ENCODE data around the gene VWA1.
"Not testable (repeated sequence)": the region's sequence is repeated elsewhere in the genome, so short reads cannot be mapped to it uniquely, and the experiment has no call there.

Gene VWA1

GRCh38 chr1:1485755-1486317 is 50.3 kb downstream of the VWA1 start:
- not testable (repeated sequence) for H3K9ac ChIP-seq (ENCODE audit: low read length); H3K4me1 ChIP-seq (ENCODE audit: control insufficient read depth, insufficient read depth, low read length); H3K9me3 ChIP-seq (ENCODE audit: control insufficient read depth, low read length); H3K27me3 ChIP-seq (replicated peaks; ENCODE audit: control insufficient read depth, insufficient read depth, low read length); DNase-seq (ENCODE audit: low read depth); H3K4me3 ChIP-seq (ENCODE audit: low read length)
- H3K36me3 ChIP-seq (ENCODE audit: control insufficient read depth, insufficient read depth, low read length, severe bottlenecking): peaks cover 57% of the 10 kb centered on the region

- no peaks in the 10 kb centered on the region for H3K4me1 ChIP-seq (ENCODE audit: control insufficient read depth, insufficient read depth, low read length)
- no peaks in the 10 kb centered on the region for H3K27me3 ChIP-seq (replicated peaks; ENCODE audit: control insufficient read depth, insufficient read depth, low read length)
- no peak overlapping the region for H3K9ac ChIP-seq (ENCODE audit: low read length)
- H3K36me3 ChIP-seq (ENCODE audit: control insufficient read depth, insufficient read depth, low read length, severe bottlenecking): peaks cover 66% of the 10 kb centered on the region
- H3K4me3 ChIP-seq (ENCODE audit: low read length): no peak overlapping the region
- no peaks in the 10 kb centered on the region for H3K9me3 ChIP-seq (ENCODE audit: control insufficient read depth, low read length)
- DNase-seq (ENCODE audit: low read depth): no peak
These were observed 52.2 kb downstream of the VWA1 start for GRCh38 chr1:1487701-1488100.

- Histone ChIP-seq H3K27me3 (replicated peaks; ENCODE audit: control insufficient read depth, insufficient read depth, low read length) (no peaks in the 10 kb centered on the region), H3K36me3 (ENCODE audit: control insufficient read depth, insufficient read depth, low read length, severe bottlenecking) (peaks cover 63% of the 10 kb centered on the region), H3K4me1 (ENCODE audit: control insufficient read depth, insufficient read depth, low read length) (no peaks in the 10 kb centered on the region), H3K9me3 (ENCODE audit: control insufficient read depth, low read length) (no peaks in the 10 kb centered on the region), H3K9ac (ENCODE audit: low read length) (no peak overlapping the region), H3K4me3 (ENCODE audit: low read length) (no peak overlapping the region)
- no peak for DNase-seq (ENCODE audit: low read depth)
These were observed 53.7 kb downstream of the VWA1 start for GRCh38 chr1:1489231-1489630.

GRCh38 chr1:1489861-1490260 is 54.4 kb downstream of the VWA1 start:
- Histone ChIP-seq H3K4me1 (ENCODE audit: control insufficient read depth, insufficient read depth, low read length) (no peaks in the 10 kb centered on the region), H3K27me3 (replicated peaks; ENCODE audit: control insufficient read depth, insufficient read depth, low read length) (no peaks in the 10 kb centered on the region), H3K36me3 (ENCODE audit: control insufficient read depth, insufficient read depth, low read length, severe bottlenecking) (peaks cover 62% of the 10 kb centered on the region), H3K9me3 (ENCODE audit: control insufficient read depth, low read length) (no peaks in the 10 kb centered on the region), H3K9ac (ENCODE audit: low read length) (no peak overlapping the region), H3K4me3 (ENCODE audit: low read length) (no peak overlapping the region)
- DNase-seq (ENCODE audit: low read depth): no peak

- Histone ChIP-seq H3K9ac (ENCODE audit: low read length) (no peak overlapping the region), H3K9me3 (ENCODE audit: control insufficient read depth, low read length) (no peaks in the 10 kb centered on the region), H3K36me3 (ENCODE audit: control insufficient read depth, insufficient read depth, low read length, severe bottlenecking) (peaks cover 67% of the 10 kb centered on the region), H3K4me3 (ENCODE audit: low read length) (no peak overlapping the region), H3K4me1 (ENCODE audit: control insufficient read depth, insufficient read depth, low read length) (no peaks in the 10 kb centered on the region), H3K27me3 (replicated peaks; ENCODE audit: control insufficient read depth, insufficient read depth, low read length) (no peaks in the 10 kb centered on the region)
- DNase-seq (ENCODE audit: low read depth): no peak
These were observed 55.2 kb downstream of the VWA1 start for GRCh38 chr1:1490633-1491230.

- Histone ChIP-seq H3K9ac (ENCODE audit: low read length) (no peak overlapping the region), H3K4me3 (ENCODE audit: low read length) (no peak overlapping the region), H3K36me3 (ENCODE audit: control insufficient read depth, insufficient read depth, low read length, severe bottlenecking) (peaks cover 72% of the 10 kb centered on the region)
These were observed 56.1 kb downstream of the VWA1 start for GRCh38 chr1:1491601-1492000.

More at GRCh38 chr1:1491601-1492000, 56.1 kb downstream of the VWA1 start:
- Histone ChIP-seq H3K27me3 (replicated peaks; ENCODE audit: control insufficient read depth, insufficient read depth, low read length) (no peaks in the 10 kb centered on the region), H3K9me3 (ENCODE audit: control insufficient read depth, low read length) (no peaks in the 10 kb centered on the region), H3K4me1 (ENCODE audit: control insufficient read depth, insufficient read depth, low read length) (no peaks in the 10 kb centered on the region)
- DNase-seq (ENCODE audit: low read depth): no peak
